Epithelial cell of esophagus (primary cell): Measurements from ENCODE around the gene OBP2A.

Source experiments
- DNase-seq: peaks from one replicate; pipeline ENCODE4 v3.0.0; 2010; ENCODE audit warnings: low read depth
- H3K4me3 ChIP-seq: 2 replicates; pipeline ENCODE4 v1.5.1; 2011; ENCODE audit warnings: mild to moderate bottlenecking, low read length, control low read depth
- TF ChIP-seq, protein P1 (sequence below): IDR thresholded peaks from 2 replicates; pipeline ENCODE4 v1.5.1; 2011; ENCODE audit warnings: low read depth, mild to moderate bottlenecking, low read length, control low read depth, inconsistent platforms; ENCODE audit not compliant: insufficient read depth; ENCODE audit errors: missing control alignments

Gene OBP2A

DNA sequence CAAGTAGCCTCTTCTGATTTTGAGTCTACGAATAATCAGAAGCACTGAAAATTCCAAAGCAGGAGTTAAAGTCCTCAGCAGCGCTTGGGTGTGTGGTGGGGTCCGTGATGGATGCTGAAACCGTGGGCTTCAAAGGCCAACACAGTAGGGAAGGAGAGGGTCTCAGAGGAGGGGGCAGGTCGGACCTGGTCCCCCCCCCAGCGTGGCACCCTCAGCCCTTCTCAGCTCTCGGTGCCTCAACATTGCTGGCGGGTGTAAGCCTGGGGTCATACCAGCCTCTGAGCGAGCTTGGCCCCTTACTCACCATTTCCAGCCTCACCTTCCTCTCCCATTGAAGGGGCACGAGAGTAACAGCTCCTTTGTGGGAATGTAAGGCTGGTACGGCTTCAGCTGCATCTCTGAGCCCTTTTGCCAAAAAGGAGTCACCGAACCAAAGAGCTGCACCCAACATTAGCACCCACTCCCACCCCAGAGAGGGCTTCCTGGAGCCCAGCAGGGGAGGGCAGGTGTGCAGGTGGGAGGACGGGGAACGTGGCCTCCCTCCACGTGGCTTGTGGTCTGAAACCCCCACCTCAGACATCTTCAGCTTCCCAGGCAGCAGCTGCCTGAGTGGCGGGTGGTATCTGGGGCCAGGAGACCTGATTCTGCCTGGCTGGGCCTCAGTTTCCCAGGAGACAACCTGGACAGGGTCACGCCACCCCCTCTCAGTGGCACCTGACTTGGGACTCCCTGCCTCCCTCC, 31.4 kb upstream of the OBP2A start:
- TF ChIP-seq, protein P1, sequence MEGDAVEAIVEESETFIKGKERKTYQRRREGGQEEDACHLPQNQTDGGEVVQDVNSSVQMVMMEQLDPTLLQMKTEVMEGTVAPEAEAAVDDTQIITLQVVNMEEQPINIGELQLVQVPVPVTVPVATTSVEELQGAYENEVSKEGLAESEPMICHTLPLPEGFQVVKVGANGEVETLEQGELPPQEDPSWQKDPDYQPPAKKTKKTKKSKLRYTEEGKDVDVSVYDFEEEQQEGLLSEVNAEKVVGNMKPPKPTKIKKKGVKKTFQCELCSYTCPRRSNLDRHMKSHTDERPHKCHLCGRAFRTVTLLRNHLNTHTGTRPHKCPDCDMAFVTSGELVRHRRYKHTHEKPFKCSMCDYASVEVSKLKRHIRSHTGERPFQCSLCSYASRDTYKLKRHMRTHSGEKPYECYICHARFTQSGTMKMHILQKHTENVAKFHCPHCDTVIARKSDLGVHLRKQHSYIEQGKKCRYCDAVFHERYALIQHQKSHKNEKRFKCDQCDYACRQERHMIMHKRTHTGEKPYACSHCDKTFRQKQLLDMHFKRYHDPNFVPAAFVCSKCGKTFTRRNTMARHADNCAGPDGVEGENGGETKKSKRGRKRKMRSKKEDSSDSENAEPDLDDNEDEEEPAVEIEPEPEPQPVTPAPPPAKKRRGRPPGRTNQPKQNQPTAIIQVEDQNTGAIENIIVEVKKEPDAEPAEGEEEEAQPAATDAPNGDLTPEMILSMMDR, result no peak
- H3K4me3 ChIP-seq, result no peak overlapping the region
- DNase-seq, result no peak

DNA sequence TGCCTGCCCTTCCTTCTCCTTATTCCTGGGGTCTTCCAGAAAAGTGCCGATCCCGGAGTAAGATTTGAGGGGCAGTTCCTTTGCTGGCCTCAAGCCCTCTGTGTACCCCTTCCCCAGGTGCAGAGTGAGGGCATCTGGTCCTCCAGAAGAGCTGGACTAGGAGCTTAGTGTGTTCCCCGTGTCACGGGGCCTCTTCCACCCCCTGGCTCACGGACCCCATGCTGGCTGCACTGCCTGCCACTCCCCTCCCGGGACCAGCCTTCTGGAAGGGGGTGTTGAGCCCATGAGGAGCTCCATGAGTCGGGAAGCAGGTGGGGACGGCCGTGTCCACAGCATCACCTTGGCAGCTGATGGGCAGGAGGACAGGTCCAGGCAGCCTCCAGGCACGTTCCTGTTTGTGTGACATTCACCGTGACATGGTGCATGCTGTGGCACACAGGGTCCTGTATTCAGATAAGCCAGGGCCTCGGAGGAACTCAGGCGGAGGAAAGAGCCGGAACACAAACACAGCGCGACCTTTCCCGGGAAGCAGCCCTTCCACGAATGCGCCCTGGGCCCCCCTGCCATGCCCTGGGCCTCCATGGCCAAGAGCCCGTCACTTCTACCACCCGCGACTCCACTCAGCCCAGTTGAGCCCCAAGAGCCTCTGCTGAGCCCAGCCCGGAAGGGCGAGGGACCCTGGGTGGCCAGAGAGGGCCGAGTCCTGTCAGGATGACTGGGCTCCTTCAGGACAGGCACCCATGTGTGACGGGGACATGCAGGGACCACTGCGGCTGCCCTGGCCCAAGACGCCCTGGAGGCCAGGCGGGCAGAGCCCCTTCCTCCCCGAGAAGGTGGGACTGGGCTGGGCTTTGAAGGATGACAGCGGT, 30.6 kb upstream of the OBP2A start:
- H3K4me3 ChIP-seq, result no peak overlapping the region
- no peak for DNase-seq
- TF ChIP-seq, protein P1, result no peak

DNA sequence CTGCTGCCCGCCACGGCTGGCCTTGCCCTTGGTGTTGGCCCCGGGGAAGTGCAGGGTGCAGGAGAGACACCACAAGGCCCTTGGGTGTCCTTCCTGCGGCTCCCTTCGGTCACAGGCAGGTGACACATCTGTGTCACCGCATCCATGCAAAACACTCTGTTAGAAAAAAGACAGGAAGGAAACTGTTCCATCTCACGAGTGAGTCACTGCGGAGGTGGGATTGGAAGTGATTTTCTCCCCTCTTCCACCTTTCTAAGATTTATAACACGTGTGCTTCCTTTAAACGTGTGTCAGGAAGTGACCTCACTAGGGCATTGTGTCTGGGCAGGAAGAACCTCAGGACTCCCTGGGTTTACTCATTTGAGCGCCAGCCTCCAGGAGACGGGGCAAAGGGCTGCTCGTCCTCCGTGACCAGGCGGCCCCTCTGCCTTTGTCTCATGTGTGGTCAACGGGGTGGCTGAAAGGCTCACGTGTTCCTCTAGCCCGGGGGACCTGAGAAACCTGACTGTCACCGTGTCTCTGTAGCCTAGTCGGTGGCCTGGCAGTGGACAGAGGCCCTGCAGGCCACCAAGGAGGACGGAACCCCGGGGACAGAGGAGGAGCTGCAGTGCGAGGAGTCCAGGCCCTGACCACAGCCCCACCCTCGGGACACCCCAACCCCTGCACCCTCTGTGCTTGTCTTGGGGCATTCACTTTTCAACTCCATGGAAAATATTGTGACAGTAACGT, 29.6 kb upstream of the OBP2A start:
- TF ChIP-seq, protein P1, result no peak
- no peak overlapping the region for H3K4me3 ChIP-seq
- no peak for DNase-seq

DNA sequence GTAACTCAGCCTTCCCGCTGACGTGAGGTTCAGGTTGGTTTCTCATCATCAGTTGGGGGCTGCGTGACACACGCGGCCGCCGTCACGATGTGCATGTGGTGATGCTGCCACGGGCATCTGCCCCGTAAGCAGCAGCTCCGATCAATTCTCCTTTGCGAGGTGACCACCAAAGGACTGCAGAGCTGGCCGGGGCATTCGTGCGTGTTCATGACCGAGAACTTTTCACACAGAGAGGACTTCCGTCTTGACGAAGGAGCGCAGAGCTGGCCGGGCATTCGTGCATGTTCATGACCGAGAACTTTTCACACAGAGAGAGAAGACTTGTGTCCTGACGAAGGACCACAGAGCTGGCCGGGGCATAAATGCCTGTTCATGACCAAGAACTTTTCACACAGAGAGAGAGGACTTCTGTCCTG, 28.5 kb upstream of the OBP2A start:
- H3K4me3 ChIP-seq, result no peak overlapping the region
- DNase-seq, result no peak
- TF ChIP-seq, protein P1, result no peak

DNA sequence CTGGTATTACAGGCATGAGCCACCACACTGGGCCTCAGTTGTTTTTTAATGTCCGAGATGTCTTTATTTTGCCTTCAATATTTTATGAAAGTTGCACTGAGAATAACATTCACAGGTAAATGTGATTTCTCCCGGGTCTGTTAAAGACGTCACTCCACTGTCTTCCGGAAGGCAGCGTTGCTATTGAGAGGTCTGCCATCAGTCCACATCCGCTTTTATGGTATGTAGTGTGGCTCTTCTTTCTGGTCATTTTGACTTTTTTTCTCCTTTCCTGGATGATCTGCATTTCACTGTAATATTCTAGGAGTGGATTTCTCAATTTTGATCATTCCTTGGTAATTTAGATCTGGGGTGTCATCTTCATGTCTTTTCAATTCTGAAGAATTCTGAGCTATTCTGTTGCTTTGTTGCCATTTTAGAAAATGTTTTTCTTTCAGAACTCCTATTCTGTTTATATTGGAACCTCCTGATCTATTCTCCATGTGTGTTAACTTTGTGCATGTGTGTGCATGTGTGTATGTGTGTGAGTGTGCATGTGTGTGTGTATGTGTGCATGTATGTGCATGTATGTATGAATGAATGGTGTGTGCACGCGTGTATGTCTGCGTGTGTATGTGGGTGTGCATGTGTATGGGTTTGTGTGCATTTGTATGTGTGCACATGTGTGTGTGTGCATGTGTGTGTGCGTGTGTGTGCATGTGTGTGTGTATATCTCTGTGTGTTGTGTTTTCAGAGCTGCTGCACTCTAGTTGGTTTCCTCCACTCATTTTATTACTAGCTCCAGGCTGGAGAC, 26.6 kb upstream of the OBP2A start:
- TF ChIP-seq, protein P1, result no peak
- H3K4me3 ChIP-seq, result no peak overlapping the region
- no peak for DNase-seq

DNA sequence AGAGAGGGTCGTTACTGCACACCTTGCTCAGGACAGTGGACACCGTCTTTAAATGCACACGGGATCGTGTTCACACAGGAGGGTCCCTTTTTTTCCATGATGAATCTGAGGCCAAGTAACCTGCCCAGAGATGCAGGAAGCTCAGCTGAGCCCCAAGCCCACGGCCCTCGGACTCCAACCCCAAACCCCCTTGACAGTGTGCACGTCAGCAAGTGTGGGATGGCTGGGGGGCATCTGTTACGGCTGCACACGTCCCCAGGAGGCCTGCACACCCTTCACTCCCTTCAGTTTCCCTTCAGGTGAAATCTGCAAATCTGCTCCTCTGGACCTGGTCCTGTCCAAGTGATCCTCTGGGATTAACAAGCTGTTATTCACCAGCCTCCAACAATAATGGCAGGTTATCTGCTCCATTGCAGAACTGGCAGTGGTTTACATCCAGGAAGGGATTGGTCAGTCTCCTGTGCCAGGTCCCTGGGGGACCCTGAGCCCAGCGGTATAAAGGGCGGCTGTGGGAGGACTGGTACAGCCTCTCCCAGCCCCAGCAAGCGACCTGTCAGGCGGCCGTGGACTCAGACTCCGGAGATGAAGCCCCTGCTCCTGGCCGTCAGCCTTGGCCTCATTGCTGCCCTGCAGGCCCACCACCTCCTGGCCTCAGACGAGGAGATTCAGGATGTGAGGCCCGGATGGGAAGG, 24.9 kb upstream of the OBP2A start, which contains the start of gene LCN1:
LCN1 (plus strand) TSS at position 525 of the 692 bp plus-strand sequence; CDS start at position 583, 58 bp downstream.
- no peak for DNase-seq
- TF ChIP-seq, protein P1, result no peak
- H3K4me3 ChIP-seq, result no peak within 1 kb of the TSS
